ENCODE measurements around the gene PRPF31.

GRCh38 chr19:54100561-54100960 lies 15.0 kb upstream of the PRPF31 start, which contains the start of gene OSCAR:
- TF ChIP-seq, protein P1, sequence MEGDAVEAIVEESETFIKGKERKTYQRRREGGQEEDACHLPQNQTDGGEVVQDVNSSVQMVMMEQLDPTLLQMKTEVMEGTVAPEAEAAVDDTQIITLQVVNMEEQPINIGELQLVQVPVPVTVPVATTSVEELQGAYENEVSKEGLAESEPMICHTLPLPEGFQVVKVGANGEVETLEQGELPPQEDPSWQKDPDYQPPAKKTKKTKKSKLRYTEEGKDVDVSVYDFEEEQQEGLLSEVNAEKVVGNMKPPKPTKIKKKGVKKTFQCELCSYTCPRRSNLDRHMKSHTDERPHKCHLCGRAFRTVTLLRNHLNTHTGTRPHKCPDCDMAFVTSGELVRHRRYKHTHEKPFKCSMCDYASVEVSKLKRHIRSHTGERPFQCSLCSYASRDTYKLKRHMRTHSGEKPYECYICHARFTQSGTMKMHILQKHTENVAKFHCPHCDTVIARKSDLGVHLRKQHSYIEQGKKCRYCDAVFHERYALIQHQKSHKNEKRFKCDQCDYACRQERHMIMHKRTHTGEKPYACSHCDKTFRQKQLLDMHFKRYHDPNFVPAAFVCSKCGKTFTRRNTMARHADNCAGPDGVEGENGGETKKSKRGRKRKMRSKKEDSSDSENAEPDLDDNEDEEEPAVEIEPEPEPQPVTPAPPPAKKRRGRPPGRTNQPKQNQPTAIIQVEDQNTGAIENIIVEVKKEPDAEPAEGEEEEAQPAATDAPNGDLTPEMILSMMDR (IDR thresholded peaks at IDR 0.05): no peak
- no peak for TF ChIP-seq POLR2A (IDR thresholded peaks at IDR 0.05)
